ENCODE data around the gene INPP5D.
A peak's percentile ranks its signal among the peaks of the same experiment; 100 is the strongest.

The INPP5D gene

GRCh38 chr2:233234264-233234663 is 174.1 kb downstream of the INPP5D start:
- H3K27ac ChIP-seq = no peak overlapping the region
- no peak for DNase-seq (ENCODE audit: low spot score)
- no peak for TF ChIP-seq CTCF (conservative IDR thresholded peaks at IDR 0.05; ENCODE audit: low read depth)
- CTCF ChIA-PET = no interaction called here
- POLR2A ChIA-PET (ENCODE audit: low non-redundant PET) = no interaction called here

GRCh38 chr2:233234996-233235395 is 174.9 kb downstream of the INPP5D start:
- POLR2A ChIA-PET (ENCODE audit: low non-redundant PET) = no interaction called here
- no peak for TF ChIP-seq CTCF (conservative IDR thresholded peaks at IDR 0.05; ENCODE audit: low read depth)
- CTCF ChIA-PET = no interaction called here
- DNase-seq (ENCODE audit: low spot score) = no peak
- H3K27ac ChIP-seq = no peak overlapping the region

GRCh38 chr2:233235977-233236376 is 175.8 kb downstream of the INPP5D start:
- POLR2A ChIA-PET (ENCODE audit: low non-redundant PET) = no interaction called here
- no peak for DNase-seq (ENCODE audit: low spot score)
- no peak for TF ChIP-seq CTCF (conservative IDR thresholded peaks at IDR 0.05; ENCODE audit: low read depth)
- no peak overlapping the region for H3K27ac ChIP-seq
- CTCF ChIA-PET = interaction anchor here (0.6 kb wide), 1 partner anchor 155 kb away, joined by 3 read pairs; no protein-coding TSS in a partner anchor

GRCh38 chr2:233236820-233237589 is 176.9 kb downstream of the INPP5D start:
- TF ChIP-seq CTCF (conservative IDR thresholded peaks at IDR 0.05; ENCODE audit: low read depth) = no peak
- POLR2A ChIA-PET (ENCODE audit: low non-redundant PET) = no interaction called here
- DNase-seq (ENCODE audit: low spot score) = no peak
- CTCF ChIA-PET = interaction anchor here (0.6 kb wide), 1 partner anchor 154 kb away, joined by 3 read pairs; no protein-coding TSS in a partner anchor
- H3K27ac ChIP-seq = no peak overlapping the region

- ChIA-PET CTCF (interaction anchor here (1.0 kb wide), 1 partner anchor 11 kb away, joined by 3 read pairs; the partner anchor contains the start of gene ATG16L1), POLR2A (ENCODE audit: low non-redundant PET) (no interaction called here)
- DNase-seq (ENCODE audit: low spot score) = no peak
These were observed 180.8 kb downstream of the INPP5D start for GRCh38 chr2:233240897-233241296.

GRCh38 chr2:233241803-233242202 is 181.7 kb downstream of the INPP5D start:
- no peak for TF ChIP-seq CTCF (conservative IDR thresholded peaks at IDR 0.05; ENCODE audit: low read depth)
- POLR2A ChIA-PET (ENCODE audit: low non-redundant PET) = no interaction called here
- H3K27ac ChIP-seq = peak overlapping the region; percentile 54
- peak; percentile 31 for DNase-seq (ENCODE audit: low spot score)
- CTCF ChIA-PET = interaction anchor here (0.6 to 0.7 kb wide), 2 partner anchors 92 to 388 kb away, joined by 3 to 5 read pairs; no protein-coding TSS in a partner anchor

More at GRCh38 chr2:233240897-233241296, 180.8 kb downstream of the INPP5D start:
- no peak for TF ChIP-seq CTCF (conservative IDR thresholded peaks at IDR 0.05; ENCODE audit: low read depth)
- no peak overlapping the region for H3K27ac ChIP-seq
